ENCODE measurements around the gene GABRR3.

Gene GABRR3

GRCh38 chr3:98032904-98033303, 2.2 kb downstream of the GABRR3 start:
- H3K9me2 ChIP-seq (ENCODE audit: low read depth, low read length): no peaks in the 10 kb centered on the region
- H4K20me1 ChIP-seq (ENCODE audit: insufficient read depth, low read length): no peaks in the 10 kb centered on the region
- no peaks in the 10 kb centered on the region for H3K4me1 ChIP-seq (ENCODE audit: insufficient read depth, low read length, severe bottlenecking)
- TF ChIP-seq EZH2 (IDR thresholded peaks at IDR 0.05; ENCODE audit: borderline replicate concordance, low read length) (no peak), CTCF (IDR thresholded peaks at IDR 0.05; ENCODE audit: low read length) (no peak)
- H3K36me3 ChIP-seq (ENCODE audit: insufficient read depth, low read length): no peaks in the 10 kb centered on the region
- H3K27me3 ChIP-seq (ENCODE audit: insufficient read depth, low read length): no peaks in the 10 kb centered on the region
- no peak overlapping the region for H2AFZ ChIP-seq (ENCODE audit: low read length)
- no peak overlapping the region for H3K27ac ChIP-seq (ENCODE audit: low read depth, low read length, poor library complexity, severe bottlenecking)
- H3K4me2 ChIP-seq (ENCODE audit: low read length): no peak overlapping the region
- no peak overlapping the region for H3K9ac ChIP-seq (ENCODE audit: low read length)
- H3K4me3 ChIP-seq (ENCODE audit: low read depth, low read length, poor library complexity, severe bottlenecking): no peak overlapping the region
- H3K79me2 ChIP-seq (ENCODE audit: insufficient read depth, low read length): no peaks in the 10 kb centered on the region
- no peaks in the 10 kb centered on the region for H3K9me3 ChIP-seq (ENCODE audit: low read length)
- H3F3A ChIP-seq (ENCODE audit: insufficient read depth, low read length): no peaks in the 10 kb centered on the region

GRCh38 chr3:98032265-98032664, 2.9 kb downstream of the GABRR3 start:
- H3F3A ChIP-seq (ENCODE audit: insufficient read depth, low read length): no peaks in the 10 kb centered on the region
- no peaks in the 10 kb centered on the region for H3K9me2 ChIP-seq (ENCODE audit: low read depth, low read length)
- H3K27ac ChIP-seq (ENCODE audit: low read depth, low read length, poor library complexity, severe bottlenecking): no peak overlapping the region
- no peak overlapping the region for H3K9ac ChIP-seq (ENCODE audit: low read length)
- H2AFZ ChIP-seq (ENCODE audit: low read length): no peak overlapping the region
- no peak overlapping the region for H3K4me2 ChIP-seq (ENCODE audit: low read length)
- TF ChIP-seq CTCF (IDR thresholded peaks at IDR 0.05; ENCODE audit: low read length) (no peak), EZH2 (IDR thresholded peaks at IDR 0.05; ENCODE audit: borderline replicate concordance, low read length) (no peak)
- H3K4me3 ChIP-seq (ENCODE audit: low read depth, low read length, poor library complexity, severe bottlenecking): no peak overlapping the region
- H3K27me3 ChIP-seq (ENCODE audit: insufficient read depth, low read length): no peaks in the 10 kb centered on the region
- no peaks in the 10 kb centered on the region for H3K36me3 ChIP-seq (ENCODE audit: insufficient read depth, low read length)
- no peaks in the 10 kb centered on the region for H4K20me1 ChIP-seq (ENCODE audit: insufficient read depth, low read length)
- no peaks in the 10 kb centered on the region for H3K9me3 ChIP-seq (ENCODE audit: low read length)
- no peaks in the 10 kb centered on the region for H3K79me2 ChIP-seq (ENCODE audit: insufficient read depth, low read length)
- H3K4me1 ChIP-seq (ENCODE audit: insufficient read depth, low read length, severe bottlenecking): no peaks in the 10 kb centered on the region

- Histone ChIP-seq H3K27ac (ENCODE audit: low read depth, low read length, poor library complexity, severe bottlenecking) (no peak overlapping the region), H3K4me3 (ENCODE audit: low read depth, low read length, poor library complexity, severe bottlenecking) (no peak overlapping the region), H3K27me3 (ENCODE audit: insufficient read depth, low read length) (no peaks in the 10 kb centered on the region), H3K36me3 (ENCODE audit: insufficient read depth, low read length) (no peaks in the 10 kb centered on the region), H3K79me2 (ENCODE audit: insufficient read depth, low read length) (no peaks in the 10 kb centered on the region), H3K4me1 (ENCODE audit: insufficient read depth, low read length, severe bottlenecking) (no peaks in the 10 kb centered on the region), H3K9me3 (ENCODE audit: low read length) (no peaks in the 10 kb centered on the region), H4K20me1 (ENCODE audit: insufficient read depth, low read length) (no peaks in the 10 kb centered on the region), H3F3A (ENCODE audit: insufficient read depth, low read length) (no peaks in the 10 kb centered on the region), H3K4me2 (ENCODE audit: low read length) (no peak overlapping the region), H2AFZ (ENCODE audit: low read length) (no peak overlapping the region), H3K9me2 (ENCODE audit: low read depth, low read length) (no peaks in the 10 kb centered on the region), H3K9ac (ENCODE audit: low read length) (no peak overlapping the region)
- TF ChIP-seq EZH2 (IDR thresholded peaks at IDR 0.05; ENCODE audit: borderline replicate concordance, low read length): no peak
- no peak for TF ChIP-seq CTCF (IDR thresholded peaks at IDR 0.05; ENCODE audit: low read length)
Observed at GRCh38 chr3:98029083-98029482, 6.0 kb downstream of the GABRR3 start.
